Ovary (tissue), 9 donors: ENCODE measurements around the gene SBNO2. TPM values are rescaled to one million over a fixed set of nuclear protein-coding genes. Genes with fewer than 3 reads are reported as not detected.

Experiments used
- DNase-seq, 5 donors: peaks; one replicate each; pipeline ENCODE4 v3.0.0-alpha.2; 2019 to 2020
- H3K27ac ChIP-seq, 2 donors: fragments of 200-600 bp; one replicate each; pipeline versions ENCODE4 v1.5.1 to v1.8.0; 2019 to 2022
- H3K27me3 ChIP-seq: fragments of 200-600 bp; one replicate; pipeline ENCODE4 v1.8.0; 2022
- H3K36me3 ChIP-seq: fragments of 200-600 bp; sonication (generic); one replicate; pipeline ENCODE4 v1.5.1; 2019
- H3K4me1 ChIP-seq: one replicate; pipeline ENCODE4 v1.8.1; 2013; ENCODE audit warnings: mild to moderate bottlenecking, moderate library complexity; ENCODE audit not compliant: insufficient read depth
- H3K4me3 ChIP-seq: fragments of 200-600 bp; sonication (generic); one replicate; pipeline ENCODE4 v1.5.1; 2017
- H3K9me3 ChIP-seq, 2 donors: fragments of 200-600 bp in 1 of 2; sonication (generic) in 1 of 2; one replicate each; pipeline versions ENCODE4 v1.5.1 to v1.8.1; 2013 to 2019; ENCODE audit warnings: mild to moderate bottlenecking in 1 of 2, moderate library complexity in 1 of 2
- EP300 ChIP-seq: sonication (generic); formaldehyde crosslinking; IDR thresholded peaks from one replicate; pipeline ENCODE4 v1.6.1; 2017; ENCODE audit warnings: antibody characterized with exemption
- POLR2A ChIP-seq: fragments of 450-650 bp; IDR thresholded peaks from one replicate; pipeline ENCODE4 v1.6.1; 2017; ENCODE audit warnings: antibody characterized with exemption, mild to moderate bottlenecking, moderate library complexity
- WGBS, 3 donors: extraction: QIAGEN DNeasy Blood & Tissue Kit in 1 of 3; methylation state at CpG; one replicate each; pipeline versions ENCODE4 v1.1.5 to v1.1.7; 2013 to 2017; 5-methylcytosine and 5-hydroxymethylcytosine counted together
- intact Hi-C, 4 donors: fragments of 100-400 bp; cut with DNase I; formaldehyde crosslinking; loops; one replicate each; pipeline versions ENCODE4 v1.11.0 to v1.15.1; 2022 to 2023
- polyA plus RNA-seq, 2 donors: library from polyadenylated mRNA; stranded (reverse); fragments of 200-250 nt in 1 of 2; fragments of 350-450 nt in 1 of 2; fragmentation: Illumina TruSeq in 1 of 2; extraction: RNeasy Lipid Tissue Mini Kit (QIAGEN cat#74804) in 1 of 2; gene quantifications; one replicate each; pipeline ENCODE4 v1.2.3, GENCODE V29; 2013 to 2014
- total RNA-seq, 7 donors: library from RNA; depleted of rRNA in 2 of 7; stranded (reverse); fragments of >200 nt in 2 of 7; fragmentation: NEBNext Ultra II Directional in 3 of 7; extraction: Animal tissue kit (Norgen Biotek cat#: 25700) in 3 of 7; gene quantifications; one replicate each; pipeline versions ENCODE4 v1.1.0 to v1.2.4, GENCODE V29; 2016 to 2023
- TF ChIP-seq, protein P1 (sequence below), 3 donors: fragments of 450-650 bp in 2 of 3; fragments of 200-600 bp in 1 of 3; IDR thresholded peaks; one replicate each; pipeline versions ENCODE4 v1.5.1 to v1.8.0; 2016 to 2022; ENCODE audit warnings: antibody characterized with exemption in 3 of 3, mild to moderate bottlenecking in 1 of 3
- donor health status: DM: no; HTN: no; CAD: no; lungs with moderate emphysema.
- donor health status: DM: no; HTN: no; CAD: no.
- donor health status: Bipolar disorder and iron deficiency.
- donor health status: DM: yes; HTN: yes; CAD: no.
- donor health status: DM: no; HTN: no; CAD: no.
- donor health status: DM: yes; HTN: yes; CAD: no.

SBNO2 gene
- total and polyA plus RNA-seq, 9 donors, result 6.1 to 92.6 (median 60.9) TPM

- WGBS, 3 donors, result 83 to 85% (median 84%) methylated on average over 26 to 37 of the region's 37 CpGs
- Histone ChIP-seq H3K9me3 (no peaks in the 10 kb centered on the region), H3K27me3 (no peaks in the 10 kb centered on the region), H3K27ac (no peak overlapping the region), H3K4me3 (no peak overlapping the region), H3K36me3 (no peaks in the 10 kb centered on the region), H3K4me1 (peaks cover 14% of the 10 kb centered on the region)
- TF ChIP-seq POLR2A (no peak), EP300 (no peak)
- TF ChIP-seq, protein P1, sequence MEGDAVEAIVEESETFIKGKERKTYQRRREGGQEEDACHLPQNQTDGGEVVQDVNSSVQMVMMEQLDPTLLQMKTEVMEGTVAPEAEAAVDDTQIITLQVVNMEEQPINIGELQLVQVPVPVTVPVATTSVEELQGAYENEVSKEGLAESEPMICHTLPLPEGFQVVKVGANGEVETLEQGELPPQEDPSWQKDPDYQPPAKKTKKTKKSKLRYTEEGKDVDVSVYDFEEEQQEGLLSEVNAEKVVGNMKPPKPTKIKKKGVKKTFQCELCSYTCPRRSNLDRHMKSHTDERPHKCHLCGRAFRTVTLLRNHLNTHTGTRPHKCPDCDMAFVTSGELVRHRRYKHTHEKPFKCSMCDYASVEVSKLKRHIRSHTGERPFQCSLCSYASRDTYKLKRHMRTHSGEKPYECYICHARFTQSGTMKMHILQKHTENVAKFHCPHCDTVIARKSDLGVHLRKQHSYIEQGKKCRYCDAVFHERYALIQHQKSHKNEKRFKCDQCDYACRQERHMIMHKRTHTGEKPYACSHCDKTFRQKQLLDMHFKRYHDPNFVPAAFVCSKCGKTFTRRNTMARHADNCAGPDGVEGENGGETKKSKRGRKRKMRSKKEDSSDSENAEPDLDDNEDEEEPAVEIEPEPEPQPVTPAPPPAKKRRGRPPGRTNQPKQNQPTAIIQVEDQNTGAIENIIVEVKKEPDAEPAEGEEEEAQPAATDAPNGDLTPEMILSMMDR (IDR thresholded peaks at IDR 0.05), result no peak
- DNase-seq, result no peak
- intact Hi-C loops, result no loop called here
Measured at GRCh38 chr19:1218751-1219567, 44.9 kb upstream of the SBNO2 start.

- H3K36me3 ChIP-seq, result no peaks in the 10 kb centered on the region
- intact Hi-C loops, result no loop called here
- no peaks in the 10 kb centered on the region for H3K9me3 ChIP-seq
- no peak overlapping the region for H3K27ac ChIP-seq
- H3K4me3 ChIP-seq, result no peak overlapping the region
- TF ChIP-seq EP300 (no peak), POLR2A (no peak)
- TF ChIP-seq, protein P1 (IDR thresholded peaks at IDR 0.05), result no peak
- DNase-seq, result no peak
- 83 to 84% (median 83%) methylated on average over 15 of the region's 15 CpGs for WGBS, 3 donors
- no peaks in the 10 kb centered on the region for H3K27me3 ChIP-seq
- H3K4me1 ChIP-seq, result peaks cover 17% of the 10 kb centered on the region
Measured at GRCh38 chr19:1217366-1217765, 43.3 kb upstream of the SBNO2 start.

DNA sequence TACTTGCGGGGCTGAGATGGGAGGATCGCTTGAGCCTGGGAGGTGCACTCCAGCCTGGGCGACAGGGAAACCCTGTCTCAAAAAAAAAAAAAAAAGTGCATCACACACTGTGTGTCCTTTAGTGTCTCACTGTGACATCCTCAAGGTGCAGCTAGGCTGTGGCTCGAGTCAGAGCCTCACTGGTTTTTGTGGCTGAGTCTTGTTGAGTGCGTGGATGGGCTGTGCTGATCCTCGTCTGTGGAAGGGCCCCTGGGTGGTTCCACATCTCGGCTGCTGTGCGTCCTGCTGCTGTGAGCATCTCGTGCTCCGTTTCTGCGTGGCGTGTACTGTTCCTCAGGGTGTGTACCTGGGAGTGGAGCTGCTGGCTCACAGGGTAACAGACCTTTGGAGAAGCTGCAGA lies 42.7 kb upstream of the SBNO2 start:
- no peak for DNase-seq
- Histone ChIP-seq H3K27ac (no peak overlapping the region), H3K36me3 (no peaks in the 10 kb centered on the region), H3K4me3 (no peak overlapping the region), H3K9me3 (no peaks in the 10 kb centered on the region), H3K27me3 (no peaks in the 10 kb centered on the region), H3K4me1 (peaks cover 17% of the 10 kb centered on the region)
- 87 to 89% (median 88%) methylated on average over 12 of the region's 12 CpGs for WGBS, 3 donors
- TF ChIP-seq, protein P1 (IDR thresholded peaks at IDR 0.05), result no peak
- no peak for TF ChIP-seq POLR2A
- TF ChIP-seq EP300, result no peak
- intact Hi-C loops, result no loop called here

GRCh38 chr19:1214862-1215731 lies 41.0 kb upstream of the SBNO2 start:
- 62 to 76% (median 62%) methylated on average over 20 to 26 of the region's 26 CpGs for WGBS, 3 donors
- no peaks in the 10 kb centered on the region for H3K27me3 ChIP-seq
- H3K4me3 ChIP-seq, result no peak overlapping the region
- peak in 3 of 5 donors; percentile 41 to 53 (median 51) for DNase-seq
- peaks cover 14% of the 10 kb centered on the region for H3K4me1 ChIP-seq
- H3K9me3 ChIP-seq, result no peaks in the 10 kb centered on the region
- TF ChIP-seq, protein P1 (IDR thresholded peaks at IDR 0.05), result no peak
- no peaks in the 10 kb centered on the region for H3K36me3 ChIP-seq
- peak overlapping the region; percentile 19 to 36 for H3K27ac ChIP-seq
- intact Hi-C loops, result no loop called here
